AG04449 (cell line): ENCODE data around the gene FAM168A.
A peak's percentile ranks its signal among the peaks of the same experiment; 100 is the strongest.
"Not testable (repeated sequence)": the region's sequence is repeated elsewhere in the genome, so short reads cannot be mapped to it uniquely, and the experiment has no call there.

Experiments
- CTCF ChIA-PET: fragments of 350-600 bp; formaldehyde crosslinking; extraction: SDS; loops from one replicate; lab custom pipeline; 2021; ENCODE audit warnings: antibody characterized with exemption; lab: Yijun Ruan, JAX
- POLR2A ChIA-PET: fragments of 400-600, 350-600 bp; formaldehyde crosslinking; extraction: SDS; loops from one replicate; lab custom pipeline; 2020; ENCODE audit warnings: antibody characterized with exemption, inconsistent platforms; lab: Yijun Ruan, JAX
- DNase-seq: peaks from one replicate; pipeline ENCODE4 v3.0.0-alpha.2; 2010; ENCODE audit warnings: low read depth, low spot score
- H3K4me3 ChIP-seq: 2 replicates; pipeline ENCODE4 v1.5.1; 2011; ENCODE audit warnings: low read depth, mild to moderate bottlenecking, control low read depth, low read length
- CTCF ChIP-seq: IDR thresholded peaks from one replicate; pipeline ENCODE4 v1.5.1; 2011; ENCODE audit warnings: mild to moderate bottlenecking, moderate library complexity, low read length, control low read depth, inconsistent platforms; ENCODE audit not compliant: insufficient read depth; ENCODE audit errors: missing control alignments

Gene FAM168A

GRCh38 chr11:73480677-73481076 is 117.2 kb downstream of the FAM168A start:
- ChIA-PET CTCF (interaction anchor here (1.2 to 4.4 kb wide), 8 partner anchors 9 to 181 kb away, joined by 3 to 76 read pairs (median 22); no protein-coding TSS in a partner anchor), POLR2A (no interaction called here)
- no peak for TF ChIP-seq CTCF
- no peak overlapping the region for H3K4me3 ChIP-seq
- no peak for DNase-seq

GRCh38 chr11:73478737-73479347 is 119.1 kb downstream of the FAM168A start:
- no peak overlapping the region for H3K4me3 ChIP-seq
- CTCF ChIA-PET: interaction anchor here (0.6 to 4.4 kb wide), 41 partner anchors 11 to 251 kb away, joined by 3 to 76 read pairs (median 4); partner anchors contain the start of gene PLEKHB1
- DNase-seq: no peak
- peak; percentile 76 for TF ChIP-seq CTCF
- POLR2A ChIA-PET: no interaction called here

- TF ChIP-seq CTCF: no peak
- CTCF ChIA-PET: interaction anchor here (1.2 to 4.4 kb wide), 7 partner anchors 20 to 184 kb away, joined by 3 to 69 read pairs (median 8); no protein-coding TSS in a partner anchor
- POLR2A ChIA-PET: no interaction called here
- H3K4me3 ChIP-seq: no peak overlapping the region
- no peak for DNase-seq
Measured at GRCh38 chr11:73477518-73477917, 120.4 kb downstream of the FAM168A start.

GRCh38 chr11:73475549-73476095 is 122.3 kb downstream of the FAM168A start:
- no peak for TF ChIP-seq CTCF
- ChIA-PET CTCF (interaction anchor here (0.9 to 1.9 kb wide), 4 partner anchors 11 to 186 kb away, joined by 3 to 5 read pairs (median 3); no protein-coding TSS in a partner anchor), POLR2A (no interaction called here)
- no peak overlapping the region for H3K4me3 ChIP-seq
- DNase-seq: no peak

- ChIA-PET POLR2A (no interaction called here), CTCF (interaction anchor here (0.7 kb wide), 1 partner anchor 152 kb away, joined by 4 read pairs; no protein-coding TSS in a partner anchor)
- no peak for TF ChIP-seq CTCF
- no peak for DNase-seq
- no peak overlapping the region for H3K4me3 ChIP-seq
Measured at GRCh38 chr11:73473252-73473651, 124.7 kb downstream of the FAM168A start.

- CTCF ChIA-PET: interaction anchor here (10.8 kb wide), 1 partner anchor 10 kb away, joined by 76 read pairs; no protein-coding TSS in a partner anchor
- DNase-seq, H3K4me3 ChIP-seq, POLR2A ChIA-PET: not testable (repeated sequence)
Measured at GRCh38 chr11:73470036-73470612, 127.8 kb downstream of the FAM168A start.
